Measurements from ENCODE around the gene PAN3.

The PAN3 gene

DNA sequence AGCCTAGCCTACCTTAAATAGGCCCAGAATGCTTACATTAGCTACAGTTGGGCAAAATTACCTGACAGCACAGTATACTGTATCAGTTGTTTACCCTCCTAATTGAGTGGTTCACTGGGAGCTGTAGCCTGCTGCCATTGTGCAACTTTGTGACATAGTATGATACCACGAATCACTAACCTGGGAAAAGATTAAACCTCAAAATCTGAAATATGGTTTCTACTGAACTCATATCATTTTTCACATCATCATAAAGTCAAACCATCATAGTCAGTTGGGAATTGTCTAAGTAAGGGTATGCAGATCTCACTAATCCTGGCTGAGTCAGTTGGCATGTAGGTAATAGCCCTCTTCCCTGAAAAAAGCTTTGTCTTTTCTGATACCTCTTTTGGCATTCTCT is 9.2 kb downstream of the PAN3 start:
- no peak overlapping the region for H3K4me3 ChIP-seq (ENCODE audit: low read depth, low read length)
- no peak for DNase-seq (ENCODE audit: low read depth)
- TF ChIP-seq, protein P1, sequence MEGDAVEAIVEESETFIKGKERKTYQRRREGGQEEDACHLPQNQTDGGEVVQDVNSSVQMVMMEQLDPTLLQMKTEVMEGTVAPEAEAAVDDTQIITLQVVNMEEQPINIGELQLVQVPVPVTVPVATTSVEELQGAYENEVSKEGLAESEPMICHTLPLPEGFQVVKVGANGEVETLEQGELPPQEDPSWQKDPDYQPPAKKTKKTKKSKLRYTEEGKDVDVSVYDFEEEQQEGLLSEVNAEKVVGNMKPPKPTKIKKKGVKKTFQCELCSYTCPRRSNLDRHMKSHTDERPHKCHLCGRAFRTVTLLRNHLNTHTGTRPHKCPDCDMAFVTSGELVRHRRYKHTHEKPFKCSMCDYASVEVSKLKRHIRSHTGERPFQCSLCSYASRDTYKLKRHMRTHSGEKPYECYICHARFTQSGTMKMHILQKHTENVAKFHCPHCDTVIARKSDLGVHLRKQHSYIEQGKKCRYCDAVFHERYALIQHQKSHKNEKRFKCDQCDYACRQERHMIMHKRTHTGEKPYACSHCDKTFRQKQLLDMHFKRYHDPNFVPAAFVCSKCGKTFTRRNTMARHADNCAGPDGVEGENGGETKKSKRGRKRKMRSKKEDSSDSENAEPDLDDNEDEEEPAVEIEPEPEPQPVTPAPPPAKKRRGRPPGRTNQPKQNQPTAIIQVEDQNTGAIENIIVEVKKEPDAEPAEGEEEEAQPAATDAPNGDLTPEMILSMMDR (IDR thresholded peaks at IDR 0.05; ENCODE audit: insufficient read depth, low read depth, low read length, missing control alignments) = no peak

DNA sequence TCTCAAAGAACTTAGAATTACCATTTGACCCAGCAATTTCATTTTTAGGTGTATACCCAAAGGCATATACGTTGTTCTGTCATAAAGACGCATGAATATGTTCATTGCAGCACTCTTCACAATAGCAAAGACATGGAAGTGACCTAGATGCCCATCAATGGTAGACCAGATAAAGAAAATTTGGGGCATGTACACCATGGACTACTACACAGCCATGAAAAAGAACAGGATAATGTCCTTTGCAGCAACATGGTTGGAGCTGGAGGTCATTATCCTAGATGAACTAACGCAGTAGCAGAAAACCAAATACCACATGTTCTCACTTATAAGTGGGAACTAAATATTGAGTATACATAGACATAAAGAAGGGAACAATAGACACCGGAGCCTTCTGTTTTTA is 20.7 kb downstream of the PAN3 start:
- TF ChIP-seq, protein P1 (IDR thresholded peaks at IDR 0.05; ENCODE audit: insufficient read depth, low read depth, low read length, missing control alignments) = no peak
- DNase-seq (ENCODE audit: low read depth) = no peak
- H3K4me3 ChIP-seq (ENCODE audit: low read depth, low read length) = no peak overlapping the region

DNA sequence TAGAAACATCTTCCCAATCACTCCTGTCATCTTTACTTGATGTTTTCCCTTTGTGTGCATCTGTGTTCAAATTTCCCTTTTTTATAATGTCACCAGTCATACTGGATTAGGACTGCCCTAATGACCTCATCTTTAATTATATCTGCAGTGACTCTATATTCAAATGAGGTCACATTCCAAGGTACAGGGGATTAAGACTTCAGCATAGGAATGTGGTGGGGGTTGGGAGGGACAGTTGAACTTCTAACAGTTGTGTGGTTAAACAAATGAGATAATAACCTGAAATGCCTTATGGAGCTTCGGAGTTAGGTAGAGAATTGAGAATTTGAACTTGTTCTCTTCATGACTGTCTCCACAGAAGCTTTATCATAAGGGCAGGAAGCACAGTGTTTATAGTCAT is 23.0 kb downstream of the PAN3 start:
- DNase-seq (ENCODE audit: low read depth) = no peak

DNA sequence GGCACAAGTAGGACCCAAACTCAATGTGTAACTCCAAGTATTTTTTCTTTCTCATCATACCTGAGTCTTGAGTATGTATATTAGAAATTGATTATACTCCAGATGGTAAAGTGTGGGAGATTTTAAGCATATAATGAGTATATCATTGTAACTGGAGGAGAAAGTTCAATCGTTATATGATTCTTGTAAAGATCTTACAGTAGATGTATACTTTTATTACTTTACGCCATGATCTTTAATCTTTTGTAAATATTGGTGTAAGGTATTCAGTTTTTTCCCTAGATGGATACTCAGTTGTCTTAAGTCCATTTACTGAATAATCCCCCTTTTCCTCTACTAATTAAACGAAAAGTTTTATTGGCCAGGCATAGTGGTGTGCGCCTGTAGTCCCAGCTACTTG is 25.2 kb downstream of the PAN3 start:
- DNase-seq (ENCODE audit: low read depth) = no peak
- TF ChIP-seq, protein P1 (IDR thresholded peaks at IDR 0.05; ENCODE audit: insufficient read depth, low read depth, low read length, missing control alignments) = no peak
- H3K4me3 ChIP-seq (ENCODE audit: low read depth, low read length) = no peak overlapping the region

More for the DNA sequence above, 23.0 kb downstream of the PAN3 start:
- no peak overlapping the region for H3K4me3 ChIP-seq (ENCODE audit: low read depth, low read length)
- TF ChIP-seq, protein P1 (IDR thresholded peaks at IDR 0.05; ENCODE audit: insufficient read depth, low read depth, low read length, missing control alignments) = no peak

DNA sequence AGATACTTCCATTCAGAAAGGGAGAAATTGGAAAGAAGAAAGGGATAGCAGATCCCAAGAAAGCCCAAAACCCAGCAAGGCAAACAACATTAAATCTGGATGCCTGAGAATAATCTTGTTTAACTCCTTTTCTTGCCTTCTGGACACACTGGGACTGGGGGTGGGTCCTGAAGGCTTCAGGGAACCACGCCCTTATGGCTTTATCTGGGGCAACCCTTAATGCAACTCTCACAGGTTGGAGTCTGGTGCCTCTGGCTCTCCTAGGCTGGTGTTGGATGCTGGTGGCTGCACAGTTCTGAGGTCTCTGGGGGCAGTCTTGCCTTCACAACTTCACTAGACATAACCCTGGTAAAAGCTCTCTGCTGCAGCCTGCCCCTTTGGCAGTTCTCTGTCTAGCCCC is 27.9 kb downstream of the PAN3 start:
- TF ChIP-seq, protein P1 (IDR thresholded peaks at IDR 0.05; ENCODE audit: insufficient read depth, low read depth, low read length, missing control alignments) = no peak
- no peak overlapping the region for H3K4me3 ChIP-seq (ENCODE audit: low read depth, low read length)
- no peak for DNase-seq (ENCODE audit: low read depth)

DNA sequence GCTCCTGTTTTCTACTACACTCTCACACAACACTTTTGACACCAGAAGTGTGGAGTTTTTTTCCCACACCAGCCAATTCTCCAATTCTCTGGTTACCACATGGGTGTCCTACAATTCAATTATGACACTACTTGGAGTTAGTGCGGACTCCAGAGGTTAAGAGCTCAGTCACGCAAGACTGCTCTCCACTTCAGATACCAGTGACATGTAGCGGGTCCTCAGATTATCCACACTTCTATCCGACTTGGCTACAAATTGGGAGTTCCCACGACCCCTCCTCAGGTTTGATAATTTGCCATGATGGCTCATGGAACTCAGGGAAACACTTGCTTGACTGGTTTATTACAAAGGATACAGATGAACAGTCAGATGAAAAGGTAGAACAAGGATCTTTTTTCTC is 32.9 kb downstream of the PAN3 start:
- TF ChIP-seq, protein P1 (IDR thresholded peaks at IDR 0.05; ENCODE audit: insufficient read depth, low read depth, low read length, missing control alignments) = no peak
- no peak overlapping the region for H3K4me3 ChIP-seq (ENCODE audit: low read depth, low read length)
- no peak for DNase-seq (ENCODE audit: low read depth)

DNA sequence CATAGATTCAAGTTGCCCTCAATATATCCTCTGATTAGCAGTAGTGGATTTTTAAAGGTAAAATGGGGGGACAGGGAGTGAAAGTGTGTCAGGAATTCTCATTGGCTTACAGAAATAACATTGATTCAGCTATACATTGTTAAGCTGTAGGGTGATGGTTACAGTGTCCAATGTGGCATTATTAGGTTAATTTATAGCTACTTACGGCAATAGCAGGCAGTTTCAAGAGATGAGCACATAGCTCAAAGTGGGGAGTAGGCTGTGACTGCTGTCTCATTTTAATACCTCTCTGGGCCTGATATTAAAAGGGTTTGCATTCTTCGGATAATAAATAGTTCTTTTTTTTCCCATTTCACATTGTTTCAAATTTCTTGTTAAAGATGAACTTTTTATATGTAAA is 34.6 kb downstream of the PAN3 start:
- TF ChIP-seq, protein P1 (IDR thresholded peaks at IDR 0.05; ENCODE audit: insufficient read depth, low read depth, low read length, missing control alignments) = no peak
- H3K4me3 ChIP-seq (ENCODE audit: low read depth, low read length) = no peak overlapping the region
- DNase-seq (ENCODE audit: low read depth) = no peak
